Astrocyte of the cerebellum (primary cell): ENCODE data around the gene RAC3.

Experiments
- DNase-seq: peaks from one replicate; pipeline ENCODE4 v3.0.0-alpha.2; 2011; ENCODE audit warnings: low read depth
- H3K4me3 ChIP-seq: 2 replicates; pipeline ENCODE4 v1.5.1; 2011; ENCODE audit warnings: mild to moderate bottlenecking, low read depth, low read length, moderate library complexity
- in situ Hi-C: cut with HindIII; loops from 2 replicates; pipeline ENCODE4 v1.10.0; 2017; ENCODE audit warnings: low sequenced_read_pairs
- TF ChIP-seq, protein P1 (sequence below): IDR thresholded peaks from 2 replicates; pipeline ENCODE4 v1.5.1; 2012; ENCODE audit warnings: low read length, low read depth, moderate library complexity, mild to moderate bottlenecking; ENCODE audit errors: missing control alignments

Gene RAC3

DNA sequence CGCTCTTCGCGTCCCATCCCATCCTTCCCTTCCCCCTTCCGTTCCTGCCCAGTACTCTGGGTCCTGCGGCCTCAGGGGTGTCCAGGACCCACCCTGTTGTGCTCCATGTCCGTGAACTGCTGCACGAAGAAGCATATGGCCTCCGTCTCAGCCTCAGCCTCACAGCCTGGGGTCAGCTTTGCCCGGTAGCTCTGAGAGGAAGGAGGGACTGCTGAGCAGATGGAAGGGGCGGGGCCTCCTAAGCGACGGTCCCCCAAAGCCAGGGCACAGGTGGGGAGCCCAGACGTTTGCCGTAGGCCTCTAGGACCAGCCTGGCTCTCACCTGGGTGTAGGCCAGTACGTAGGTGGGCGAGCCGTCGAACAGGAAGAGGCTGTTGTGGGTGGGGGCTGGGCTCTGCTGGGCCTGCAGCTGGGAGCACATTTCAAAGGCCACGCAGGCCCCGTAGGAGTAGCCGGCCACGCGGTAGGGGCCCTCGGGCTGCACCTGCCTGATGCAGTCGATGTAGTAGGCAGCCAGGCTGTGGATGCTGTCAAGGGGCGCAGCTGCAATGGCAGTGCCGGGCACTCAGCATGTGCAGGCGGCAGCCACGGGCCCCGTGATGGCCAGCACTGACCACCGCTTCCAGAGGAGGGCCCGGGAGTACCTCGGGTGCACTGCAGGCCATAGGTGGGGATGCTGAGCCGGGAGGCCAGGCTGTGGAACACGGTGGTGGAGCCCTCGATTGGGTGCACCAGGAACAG is 48.7 kb downstream of the RAC3 start:
- in situ Hi-C loops, result no loop called here
- DNase-seq, result no peak
- TF ChIP-seq, protein P1, sequence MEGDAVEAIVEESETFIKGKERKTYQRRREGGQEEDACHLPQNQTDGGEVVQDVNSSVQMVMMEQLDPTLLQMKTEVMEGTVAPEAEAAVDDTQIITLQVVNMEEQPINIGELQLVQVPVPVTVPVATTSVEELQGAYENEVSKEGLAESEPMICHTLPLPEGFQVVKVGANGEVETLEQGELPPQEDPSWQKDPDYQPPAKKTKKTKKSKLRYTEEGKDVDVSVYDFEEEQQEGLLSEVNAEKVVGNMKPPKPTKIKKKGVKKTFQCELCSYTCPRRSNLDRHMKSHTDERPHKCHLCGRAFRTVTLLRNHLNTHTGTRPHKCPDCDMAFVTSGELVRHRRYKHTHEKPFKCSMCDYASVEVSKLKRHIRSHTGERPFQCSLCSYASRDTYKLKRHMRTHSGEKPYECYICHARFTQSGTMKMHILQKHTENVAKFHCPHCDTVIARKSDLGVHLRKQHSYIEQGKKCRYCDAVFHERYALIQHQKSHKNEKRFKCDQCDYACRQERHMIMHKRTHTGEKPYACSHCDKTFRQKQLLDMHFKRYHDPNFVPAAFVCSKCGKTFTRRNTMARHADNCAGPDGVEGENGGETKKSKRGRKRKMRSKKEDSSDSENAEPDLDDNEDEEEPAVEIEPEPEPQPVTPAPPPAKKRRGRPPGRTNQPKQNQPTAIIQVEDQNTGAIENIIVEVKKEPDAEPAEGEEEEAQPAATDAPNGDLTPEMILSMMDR, result no peak
- no peak overlapping the region for H3K4me3 ChIP-seq

GRCh38 chr17:82080789-82081464 is 49.4 kb downstream of the RAC3 start:
- TF ChIP-seq, protein P1, result no peak
- DNase-seq, result no peak
- in situ Hi-C loops, result no loop called here
- no peak overlapping the region for H3K4me3 ChIP-seq

- no peak overlapping the region for H3K4me3 ChIP-seq
- DNase-seq, result no peak
- TF ChIP-seq, protein P1, result no peak
- in situ Hi-C loops, result no loop called here
Measured at GRCh38 chr17:82081546-82081945, 50.1 kb downstream of the RAC3 start.

DNA sequence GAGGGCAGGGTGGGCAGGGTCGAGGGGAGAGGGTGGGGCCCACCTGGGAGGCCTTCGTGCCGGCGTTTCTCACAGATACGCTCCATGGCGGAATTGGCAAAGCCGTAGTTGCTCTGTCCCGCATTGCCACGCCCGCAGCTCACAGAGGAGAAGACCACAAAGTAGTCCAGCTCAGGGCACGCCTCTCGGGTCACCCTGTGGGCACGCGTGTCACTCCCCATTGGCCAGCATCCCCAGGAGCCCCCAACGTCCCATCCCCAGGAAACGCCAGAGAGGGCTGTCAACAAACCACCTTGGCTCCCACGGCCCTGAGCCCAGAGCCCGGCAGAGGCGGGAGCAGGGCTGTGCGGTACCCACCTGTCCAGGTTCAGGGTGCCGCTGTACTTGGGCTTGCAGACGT is 50.5 kb downstream of the RAC3 start:
- DNase-seq, result no peak
- no peak overlapping the region for H3K4me3 ChIP-seq
- TF ChIP-seq, protein P1, result no peak
- in situ Hi-C loops, result no loop called here

DNA sequence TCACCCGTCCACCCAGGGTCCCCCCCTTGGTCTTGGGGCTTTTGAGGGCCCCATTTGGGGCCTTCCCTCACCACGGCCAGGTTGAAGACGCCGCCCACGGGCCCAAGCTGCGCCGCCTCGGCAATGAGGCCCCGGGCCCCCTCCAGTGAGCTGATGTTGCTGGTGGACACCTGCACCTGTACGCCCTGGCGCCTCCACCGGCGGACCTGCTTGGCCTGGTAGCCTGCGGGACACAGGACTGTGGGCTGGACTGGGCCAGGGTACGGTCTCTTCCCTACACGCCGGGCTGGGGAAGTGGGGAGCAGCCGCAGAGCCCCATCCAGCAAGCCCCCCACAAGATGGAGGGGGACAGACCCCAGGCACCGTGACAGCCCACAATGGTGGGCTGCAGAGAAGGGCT is 51.0 kb downstream of the RAC3 start:
- H3K4me3 ChIP-seq, result no peak overlapping the region
- TF ChIP-seq, protein P1, result no peak
- in situ Hi-C loops, result no loop called here
- no peak for DNase-seq

GRCh38 chr17:82083009-82083408 is 51.5 kb downstream of the RAC3 start:
- in situ Hi-C loops, result no loop called here
- no peak overlapping the region for H3K4me3 ChIP-seq
- TF ChIP-seq, protein P1, result no peak
- DNase-seq, result no peak
